Activated CD8-positive, alpha-beta memory T cell treated with anti-CD3 and anti-CD28 coated beads, Interleukin-2, amount 50 U/mL, for 1 hour (primary cell): ENCODE measurements around the gene ALG5.

Experiments
- DNase-seq: peaks from one replicate; pipeline ENCODE4 v3.0.0-alpha.2; 2020; ENCODE audit errors: extremely low read depth

ALG5 gene

GRCh38 chr13:36915896-36916640 lies 83.1 kb downstream of the ALG5 start:
- DNase-seq, result no peak

- no peak for DNase-seq
Observed at GRCh38 chr13:36915106-36915505, 84.0 kb downstream of the ALG5 start.

- no peak for DNase-seq
Observed at GRCh38 chr13:36914648-36915047, 84.5 kb downstream of the ALG5 start.

GRCh38 chr13:36913463-36913862 lies 85.7 kb downstream of the ALG5 start:
- no peak for DNase-seq

GRCh38 chr13:36912973-36913372 lies 86.2 kb downstream of the ALG5 start:
- DNase-seq, result no peak

GRCh38 chr13:36912369-36912768 lies 86.8 kb downstream of the ALG5 start:
- DNase-seq, result no peak

GRCh38 chr13:36910545-36910944 lies 88.6 kb downstream of the ALG5 start:
- no peak for DNase-seq

- DNase-seq, result no peak
Observed at GRCh38 chr13:36907821-36908220, 91.3 kb downstream of the ALG5 start.

- no peak for DNase-seq
Observed at GRCh38 chr13:36907266-36907665, 91.9 kb downstream of the ALG5 start.

GRCh38 chr13:36905944-36906343 lies 93.2 kb downstream of the ALG5 start:
- DNase-seq, result no peak

- DNase-seq, result no peak
Observed at GRCh38 chr13:36903925-36904595, 95.1 kb downstream of the ALG5 start.
